ENCODE results near the gene STYXL2. TPM values are rescaled to one million over a fixed set of nuclear protein-coding genes. Genes with fewer than 3 reads are reported as not detected.

STYXL2 gene
- total RNA-seq, 3 donors from 2014 or later (not counting 1 experiment from before 2014, with no cell fraction given) = not detected

- H3K36me3 Mint-ChIP-seq = no peaks in the 10 kb centered on the region
- WGBS (ENCODE audit: insufficient coverage) = 54% methylated on average over 4 of the region's 6 CpGs
These were observed 10.7 kb upstream of the STYXL2 start for GRCh38 chr1:167083066-167083665.

GRCh38 chr1:167083871-167084270 lies 10.0 kb upstream of the STYXL2 start:
- H3K9me3 Mint-ChIP-seq = no peaks in the 10 kb centered on the region
- Histone ChIP-seq H3K27me3 (ENCODE audit: control insufficient read depth, insufficient read depth, low read length) (no peaks in the 10 kb centered on the region), H3K36me3 (ENCODE audit: control insufficient read depth, insufficient read depth, low read length) (no peaks in the 10 kb centered on the region), H3K9me3 (ENCODE audit: control insufficient read depth, insufficient read depth, low read length) (no peaks in the 10 kb centered on the region), H3K4me3 (ENCODE audit: low read length) (no peak overlapping the region), H3K4me1 (ENCODE audit: control insufficient read depth, insufficient read depth, low read length) (peaks cover 5% of the 10 kb centered on the region), H3K27ac (ENCODE audit: low read length) (no peak overlapping the region)
- no peak for DNase-seq
- peaks cover 13 to 30% of the 10 kb centered on the region in 2 donors for H3K4me1 Mint-ChIP-seq
- no peak overlapping the region for H3K4me3 Mint-ChIP-seq
- ATAC-seq = no peak
- H3K27ac Mint-ChIP-seq = no peak overlapping the region
- H3K27me3 Mint-ChIP-seq (ENCODE audit: low read depth in 2 of 2) = peaks cover 0 to 8% of the 10 kb centered on the region in 2 donors
- TF ChIP-seq CTCF (IDR thresholded peaks at IDR 0.05) = no peak
- no peaks in the 10 kb centered on the region for H3K36me3 Mint-ChIP-seq
- intact Hi-C loops (cut with micrococcal nuclease) = no loop called here
- WGBS (ENCODE audit: insufficient coverage) = 98% methylated on average over 3 of the region's 3 CpGs

More at GRCh38 chr1:167083066-167083665, 10.7 kb upstream of the STYXL2 start:
- H3K27me3 ChIP-seq (ENCODE audit: control insufficient read depth, insufficient read depth, low read length) = no peaks in the 10 kb centered on the region
- Mint-ChIP-seq H3K4me3 (no peak overlapping the region), H3K9me3 (no peaks in the 10 kb centered on the region), H3K27me3 (ENCODE audit: low read depth in 2 of 2) (peaks cover 0 to 8% of the 10 kb centered on the region in 2 donors), H3K27ac (no peak overlapping the region), H3K4me1 (peaks cover 19 to 36% of the 10 kb centered on the region in 2 donors)
- ATAC-seq = no peak
- no peak overlapping the region for H3K27ac ChIP-seq (ENCODE audit: low read length)
- H3K36me3 ChIP-seq (ENCODE audit: control insufficient read depth, insufficient read depth, low read length) = no peaks in the 10 kb centered on the region
- no peak for TF ChIP-seq CTCF (IDR thresholded peaks at IDR 0.05)
- DNase-seq = no peak
- intact Hi-C loops (cut with micrococcal nuclease) = no loop called here
- H3K4me3 ChIP-seq (ENCODE audit: low read length) = no peak overlapping the region
- H3K4me1 ChIP-seq (ENCODE audit: control insufficient read depth, insufficient read depth, low read length) = peaks cover 7% of the 10 kb centered on the region
- H3K9me3 ChIP-seq (ENCODE audit: control insufficient read depth, insufficient read depth, low read length) = no peaks in the 10 kb centered on the region

- DNase-seq (no peak), ATAC-seq (no peak)
- Histone ChIP-seq H3K4me3 (ENCODE audit: low read length) (no peak overlapping the region), H3K27ac (ENCODE audit: low read length) (no peak overlapping the region), H3K27me3 (ENCODE audit: control insufficient read depth, insufficient read depth, low read length) (no peaks in the 10 kb centered on the region), H3K36me3 (ENCODE audit: control insufficient read depth, insufficient read depth, low read length) (no peaks in the 10 kb centered on the region), H3K9me3 (ENCODE audit: control insufficient read depth, insufficient read depth, low read length) (no peaks in the 10 kb centered on the region), H3K4me1 (ENCODE audit: control insufficient read depth, insufficient read depth, low read length) (peaks cover 9% of the 10 kb centered on the region)
- intact Hi-C loops (cut with micrococcal nuclease) = no loop called here
- Mint-ChIP-seq H3K4me3 (no peak overlapping the region), H3K36me3 (no peaks in the 10 kb centered on the region), H3K27ac (no peak overlapping the region), H3K4me1 (peaks cover 21 to 37% of the 10 kb centered on the region in 2 donors), H3K27me3 (ENCODE audit: low read depth in 2 of 2) (peaks cover 0 to 8% of the 10 kb centered on the region in 2 donors), H3K9me3 (no peaks in the 10 kb centered on the region)
- TF ChIP-seq CTCF (IDR thresholded peaks at IDR 0.05) = no peak
These were observed 9.1 kb upstream of the STYXL2 start for GRCh38 chr1:167084757-167085156.

DNA sequence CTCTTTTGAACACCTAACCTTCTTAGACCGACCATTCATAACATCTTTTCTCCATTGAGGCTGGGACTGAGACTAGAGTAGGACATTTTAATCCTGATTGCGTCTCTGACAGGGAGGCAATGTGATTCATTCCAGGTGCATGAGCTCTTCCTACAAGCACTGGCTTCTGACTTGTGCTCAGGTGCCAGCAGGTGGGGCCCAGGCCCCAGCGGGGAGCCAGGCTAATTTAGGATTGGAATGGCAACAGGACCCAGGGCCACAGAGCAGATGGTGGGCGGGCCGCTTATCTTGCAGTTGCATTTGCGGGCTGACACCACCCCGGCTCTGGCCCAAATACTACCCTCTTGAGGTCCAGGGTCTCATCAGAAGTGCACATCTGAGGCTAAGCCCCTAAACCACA lies 7.8 kb upstream of the STYXL2 start:
- Histone ChIP-seq H3K36me3 (ENCODE audit: control insufficient read depth, insufficient read depth, low read length) (no peaks in the 10 kb centered on the region), H3K27ac (ENCODE audit: low read length) (no peak overlapping the region), H3K4me1 (ENCODE audit: control insufficient read depth, insufficient read depth, low read length) (peaks cover 21% of the 10 kb centered on the region), H3K9me3 (ENCODE audit: control insufficient read depth, insufficient read depth, low read length) (no peaks in the 10 kb centered on the region), H3K4me3 (ENCODE audit: low read length) (no peak overlapping the region), H3K27me3 (ENCODE audit: control insufficient read depth, insufficient read depth, low read length) (no peaks in the 10 kb centered on the region)
- DNase-seq = no peak
- 93% methylated on average over 7 of the region's 7 CpGs for WGBS (ENCODE audit: insufficient coverage)
- H3K27me3 Mint-ChIP-seq (ENCODE audit: low read depth in 2 of 2) = peaks cover 0 to under 1% of the 10 kb centered on the region in 2 donors
- intact Hi-C loops (cut with micrococcal nuclease) = no loop called here
- ATAC-seq = no peak
- H3K9me3 Mint-ChIP-seq = no peaks in the 10 kb centered on the region
- TF ChIP-seq CTCF (IDR thresholded peaks at IDR 0.05) = no peak
- no peak overlapping the region for H3K27ac Mint-ChIP-seq
- no peak overlapping the region for H3K4me3 Mint-ChIP-seq
- H3K36me3 Mint-ChIP-seq = no peaks in the 10 kb centered on the region
- H3K4me1 Mint-ChIP-seq = peaks cover 23 to 37% of the 10 kb centered on the region in 2 donors
